Breast epithelium (tissue), 3 donors: Measurements from ENCODE around the gene TRIO.

Source experiments
- CTCF ChIP-seq, 3 donors: fragments of 450-650 bp; IDR thresholded peaks; one replicate each; pipeline ENCODE4 v1.5.1; 2016 to 2017; ENCODE audit warnings: antibody characterized with exemption in 3 of 3, mild to moderate bottlenecking in 3 of 3, moderate library complexity in 3 of 3
- POLR2A ChIP-seq: fragments of 450-650 bp; IDR thresholded peaks from one replicate; pipeline ENCODE4 v1.6.1; 2016; ENCODE audit warnings: antibody characterized with exemption, mild to moderate bottlenecking, moderate library complexity

GRCh38 chr5:14235872-14236271 is 92.7 kb downstream of the TRIO start:
- no peak for TF ChIP-seq CTCF (IDR thresholded peaks at IDR 0.05)
- TF ChIP-seq POLR2A, result no peak
